ENCODE results near the gene KLF14. TPM values are rescaled to one million over a fixed set of nuclear protein-coding genes. Genes with fewer than 3 reads are reported as not detected.

Gene KLF14
- total and polyA plus RNA-seq, 9 of the 15 experiments (the other 6 are each of a cell fraction or from before 2014, with no cell fraction given), result 0.03 TPM; not detected in 8

- TF ChIP-seq, protein P1, sequence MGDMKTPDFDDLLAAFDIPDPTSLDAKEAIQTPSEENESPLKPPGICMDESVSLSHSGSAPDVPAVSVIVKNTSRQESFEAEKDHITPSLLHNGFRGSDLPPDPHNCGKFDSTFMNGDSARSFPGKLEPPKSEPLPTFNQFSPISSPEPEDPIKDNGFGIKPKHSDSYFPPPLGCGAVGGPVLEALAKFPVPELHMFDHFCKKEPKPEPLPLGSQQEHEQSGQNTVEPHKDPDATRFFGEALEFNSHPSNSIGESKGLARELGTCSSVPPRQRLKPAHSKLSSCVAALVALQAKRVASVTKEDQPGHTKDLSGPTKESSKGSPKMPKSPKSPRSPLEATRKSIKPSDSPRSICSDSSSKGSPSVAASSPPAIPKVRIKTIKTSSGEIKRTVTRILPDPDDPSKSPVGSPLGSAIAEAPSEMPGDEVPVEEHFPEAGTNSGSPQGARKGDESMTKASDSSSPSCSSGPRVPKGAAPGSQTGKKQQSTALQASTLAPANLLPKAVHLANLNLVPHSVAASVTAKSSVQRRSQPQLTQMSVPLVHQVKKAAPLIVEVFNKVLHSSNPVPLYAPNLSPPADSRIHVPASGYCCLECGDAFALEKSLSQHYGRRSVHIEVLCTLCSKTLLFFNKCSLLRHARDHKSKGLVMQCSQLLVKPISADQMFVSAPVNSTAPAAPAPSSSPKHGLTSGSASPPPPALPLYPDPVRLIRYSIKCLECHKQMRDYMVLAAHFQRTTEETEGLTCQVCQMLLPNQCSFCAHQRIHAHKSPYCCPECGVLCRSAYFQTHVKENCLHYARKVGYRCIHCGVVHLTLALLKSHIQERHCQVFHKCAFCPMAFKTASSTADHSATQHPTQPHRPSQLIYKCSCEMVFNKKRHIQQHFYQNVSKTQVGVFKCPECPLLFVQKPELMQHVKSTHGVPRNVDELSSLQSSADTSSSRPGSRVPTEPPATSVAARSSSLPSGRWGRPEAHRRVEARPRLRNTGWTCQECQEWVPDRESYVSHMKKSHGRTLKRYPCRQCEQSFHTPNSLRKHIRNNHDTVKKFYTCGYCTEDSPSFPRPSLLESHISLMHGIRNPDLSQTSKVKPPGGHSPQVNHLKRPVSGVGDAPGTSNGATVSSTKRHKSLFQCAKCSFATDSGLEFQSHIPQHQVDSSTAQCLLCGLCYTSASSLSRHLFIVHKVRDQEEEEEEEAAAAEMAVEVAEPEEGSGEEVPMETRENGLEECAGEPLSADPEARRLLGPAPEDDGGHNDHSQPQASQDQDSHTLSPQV (IDR thresholded peaks at IDR 0.05), result no peak
- peak; percentile 38; the same call in 1 of the 2 replicates for TF ChIP-seq PHF8 (IDR thresholded peaks at IDR 0.05; ENCODE audit: borderline replicate concordance, low read length)
- peak; percentile 39; the same call in 1 of the 2 replicates for TF ChIP-seq ZNF384 (IDR thresholded peaks at IDR 0.05; ENCODE audit: low read depth, low read length)
- no peak for TF ChIP-seq TAL1 (IDR thresholded peaks at IDR 0.05)
- TF ChIP-seq HDAC6 (IDR thresholded peaks at IDR 0.05; ENCODE audit: low read depth, low read length), result no peak
- TF ChIP-seq SIX5 (IDR thresholded peaks at IDR 0.05; ENCODE audit: borderline replicate concordance in 1 of 2, insufficient read depth in 1 of 2, low read depth in 1 of 2, low read length in 2 of 2), result no peak
- no peak for TF ChIP-seq ARID3B (CRISPR knock-in tag; IDR thresholded peaks at IDR 0.05; ENCODE audit: borderline replicate concordance)
- peak; percentile 35 for TF ChIP-seq CREB1 (IDR thresholded peaks at IDR 0.05)
- no peak for TF ChIP-seq CREB1 (CRISPR knock-in tag; IDR thresholded peaks at IDR 0.05)
- TF ChIP-seq E2F8 (IDR thresholded peaks at IDR 0.05; ENCODE audit: low read depth, partially characterized antibody), result no peak
- TF ChIP-seq ILF3 (IDR thresholded peaks at IDR 0.05; ENCODE audit: borderline replicate concordance), result no peak
- TF ChIP-seq, protein P2, sequence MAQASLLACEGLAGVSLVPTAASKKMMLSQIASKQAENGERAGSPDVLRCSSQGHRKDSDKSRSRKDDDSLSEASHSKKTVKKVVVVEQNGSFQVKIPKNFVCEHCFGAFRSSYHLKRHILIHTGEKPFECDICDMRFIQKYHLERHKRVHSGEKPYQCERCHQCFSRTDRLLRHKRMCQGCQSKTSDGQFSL (CRISPR knock-in tag; IDR thresholded peaks at IDR 0.05), result peak; percentile 75; the same call in 1 of the 2 replicates
- TF ChIP-seq, protein P2 (tag; IDR thresholded peaks at IDR 0.05), result 0 out of 4 replicates have a peak, but pooled peaks of 1 of the 2 experiments have one; percentile 37
These were observed at the start of gene KLF14 (continued) for GRCh38 chr7:130733931-130734814.
